Smooth muscle cell (in vitro differentiated cells): ENCODE measurements around the gene CNKSR3. TPM values are rescaled to one million over a fixed set of nuclear protein-coding genes. Genes with fewer than 3 reads are reported as not detected.

Experiments
- DNase-seq: peaks from one replicate; lab custom pipeline; 2025; ENCODE audit not compliant: unreplicated experiment; lab: John Stamatoyannopoulos, UW
- H2AFZ ChIP-seq: fragments of 200-600 bp; sonication (generic); 2 replicates; pipeline ENCODE4 v1.6.0; 2016; ENCODE audit warnings: antibody characterized with exemption, low read depth, mild to moderate bottlenecking
- H3F3A ChIP-seq: fragments of 200-600 bp; sonication (generic); 2 replicates; pipeline ENCODE4 v1.6.0; 2017; ENCODE audit warnings: antibody characterized with exemption, low read depth
- H3K27ac ChIP-seq: fragments of 200-600 bp; sonication (generic); 2 replicates; pipeline ENCODE4 v1.5.1; 2016; ENCODE audit warnings: low read depth, mild to moderate bottlenecking
- H3K27me3 ChIP-seq: fragments of 200-600 bp; sonication (generic); 2 replicates; pipeline ENCODE4 v1.6.1; 2016; ENCODE audit warnings: low read depth, mild to moderate bottlenecking
- H3K36me3 ChIP-seq: fragments of 200-600 bp; sonication (generic); 2 replicates; pipeline ENCODE4 v1.5.1; 2016; ENCODE audit warnings: low read depth
- H3K4me1 ChIP-seq: fragments of 200-600 bp; sonication (generic); 2 replicates; pipeline ENCODE4 v1.5.1; 2016; ENCODE audit warnings: low read depth
- H3K4me2 ChIP-seq: fragments of 200-600 bp; sonication (generic); 2 replicates; pipeline ENCODE4 v1.6.0; 2016; ENCODE audit warnings: mild to moderate bottlenecking
- H3K4me3 ChIP-seq: fragments of 200-600 bp; sonication (generic); 2 replicates; pipeline ENCODE4 v1.5.1; 2016; ENCODE audit warnings: mild to moderate bottlenecking
- H3K79me2 ChIP-seq: fragments of 200-600 bp; sonication (generic); 2 replicates; pipeline ENCODE4 v1.6.0; 2016; ENCODE audit warnings: low read depth, mild to moderate bottlenecking
- H3K9ac ChIP-seq: fragments of 200-600 bp; sonication (generic); 2 replicates; pipeline ENCODE4 v1.6.0; 2016; ENCODE audit warnings: low read depth
- H3K9me3 ChIP-seq: fragments of 200-600 bp; sonication (generic); replicated peaks from 2 replicates; pipeline ENCODE4 v1.5.1; 2016; ENCODE audit warnings: low read depth
- H4K20me1 ChIP-seq: fragments of 200-600 bp; sonication (generic); 2 replicates; pipeline ENCODE4 v1.6.0; 2016; ENCODE audit warnings: low read depth
- WGBS: methylation state at CpG from one replicate; pipeline ENCODE4 v1.1.7; 2016; ENCODE audit warnings: low lambda C conversion rate; 5-methylcytosine and 5-hydroxymethylcytosine counted together
- polyA plus RNA-seq: library from polyadenylated mRNA; unstranded; fragments of >200 nt; fragmentation: Nextera tagmentation; extraction: Ambion mirVana; gene quantifications from 2 replicates; pipeline ENCODE4 v1.2.1, GENCODE V29; 2016
- total RNA-seq: library from RNA; depleted of rRNA; stranded (reverse); fragments of >200 nt; gene quantifications from 2 replicates; pipeline ENCODE4 v1.2.3, GENCODE V29; 2014
- TF ChIP-seq, protein P1 (sequence below): fragments of 200-600 bp; sonication (generic); IDR thresholded peaks from 2 replicates; pipeline ENCODE4 v1.5.1; 2017; ENCODE audit warnings: borderline replicate concordance, mild to moderate bottlenecking, antibody characterized with exemption; ENCODE audit not compliant: insufficient read depth, poor library complexity, severe bottlenecking

Gene CNKSR3
- total and polyA plus RNA-seq, 2 experiments from 2014 or later, result 5.0 to 5.5 TPM

DNA sequence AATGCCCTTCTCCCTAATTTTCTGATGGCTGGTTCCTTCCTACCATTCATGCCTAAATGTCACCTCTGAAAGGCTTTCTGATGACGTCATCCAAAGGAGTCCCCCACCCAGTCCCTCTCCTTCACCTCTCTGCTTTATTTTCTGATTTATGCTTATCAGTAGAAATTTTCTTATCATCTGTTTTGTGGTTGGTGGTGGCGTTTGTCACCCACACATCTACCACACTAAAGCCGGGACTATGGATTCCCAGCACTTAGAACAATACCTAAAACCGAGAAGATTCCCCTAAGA is 9.0 kb downstream of the CNKSR3 start:
- Histone ChIP-seq H3K79me2 (peaks cover 14% of the 10 kb centered on the region), H4K20me1 (peaks cover 30% of the 10 kb centered on the region), H2AFZ (no peak overlapping the region), H3K4me1 (no peaks in the 10 kb centered on the region), H3F3A (no peaks in the 10 kb centered on the region), H3K4me3 (no peak overlapping the region), H3K27ac (no peak overlapping the region), H3K9ac (no peak overlapping the region), H3K4me2 (no peak overlapping the region), H3K36me3 (no peaks in the 10 kb centered on the region), H3K9me3 (no peaks in the 10 kb centered on the region), H3K27me3 (no peaks in the 10 kb centered on the region)
- 64% methylated on average over 4 of the region's 4 CpGs for WGBS
- TF ChIP-seq, protein P1, sequence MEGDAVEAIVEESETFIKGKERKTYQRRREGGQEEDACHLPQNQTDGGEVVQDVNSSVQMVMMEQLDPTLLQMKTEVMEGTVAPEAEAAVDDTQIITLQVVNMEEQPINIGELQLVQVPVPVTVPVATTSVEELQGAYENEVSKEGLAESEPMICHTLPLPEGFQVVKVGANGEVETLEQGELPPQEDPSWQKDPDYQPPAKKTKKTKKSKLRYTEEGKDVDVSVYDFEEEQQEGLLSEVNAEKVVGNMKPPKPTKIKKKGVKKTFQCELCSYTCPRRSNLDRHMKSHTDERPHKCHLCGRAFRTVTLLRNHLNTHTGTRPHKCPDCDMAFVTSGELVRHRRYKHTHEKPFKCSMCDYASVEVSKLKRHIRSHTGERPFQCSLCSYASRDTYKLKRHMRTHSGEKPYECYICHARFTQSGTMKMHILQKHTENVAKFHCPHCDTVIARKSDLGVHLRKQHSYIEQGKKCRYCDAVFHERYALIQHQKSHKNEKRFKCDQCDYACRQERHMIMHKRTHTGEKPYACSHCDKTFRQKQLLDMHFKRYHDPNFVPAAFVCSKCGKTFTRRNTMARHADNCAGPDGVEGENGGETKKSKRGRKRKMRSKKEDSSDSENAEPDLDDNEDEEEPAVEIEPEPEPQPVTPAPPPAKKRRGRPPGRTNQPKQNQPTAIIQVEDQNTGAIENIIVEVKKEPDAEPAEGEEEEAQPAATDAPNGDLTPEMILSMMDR, result no peak
- no peak for DNase-seq

DNA sequence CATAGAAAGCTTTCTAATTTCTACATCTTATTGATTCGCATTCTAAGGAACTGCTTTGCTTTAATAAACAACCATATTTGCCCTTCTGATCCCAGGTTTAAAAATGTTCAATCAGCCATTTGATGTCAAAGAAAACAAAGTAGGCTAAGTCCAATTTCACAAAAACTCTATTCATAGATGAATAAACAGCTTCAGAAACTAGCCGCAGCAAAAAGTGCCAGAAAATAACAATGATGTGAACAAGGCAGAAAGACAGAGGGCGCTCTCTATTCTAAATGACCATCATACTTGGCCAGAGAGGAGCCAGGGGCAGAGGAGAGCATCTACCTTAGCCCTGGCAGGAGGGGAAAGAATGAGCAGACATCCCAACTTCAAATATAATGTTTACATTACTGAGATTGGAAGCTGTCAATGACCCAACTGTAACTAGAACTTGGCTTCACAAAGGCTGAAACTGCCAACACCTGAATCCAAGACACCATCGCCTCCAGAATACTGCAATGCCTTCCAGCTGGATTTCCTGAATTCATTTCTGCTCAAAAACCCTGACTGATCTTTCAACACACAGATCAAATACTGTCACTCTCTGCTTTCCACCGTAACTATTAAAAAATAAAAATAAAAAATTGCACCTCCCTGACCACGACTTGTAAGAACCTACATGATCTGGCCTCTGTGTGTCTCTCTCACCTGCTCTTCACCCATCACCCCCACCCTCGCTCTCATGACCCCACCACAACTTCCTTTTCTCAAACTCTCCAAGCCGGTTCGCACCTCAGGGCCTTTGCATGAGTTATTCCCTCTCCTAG is 9.5 kb downstream of the CNKSR3 start:
- Histone ChIP-seq H3K4me2 (no peak overlapping the region), H4K20me1 (peaks cover 24% of the 10 kb centered on the region), H3K9me3 (no peaks in the 10 kb centered on the region), H3F3A (no peaks in the 10 kb centered on the region), H3K9ac (no peak overlapping the region), H3K79me2 (peaks cover 9% of the 10 kb centered on the region), H3K4me3 (no peak overlapping the region), H3K27ac (no peak overlapping the region), H2AFZ (no peak overlapping the region), H3K27me3 (no peaks in the 10 kb centered on the region), H3K36me3 (no peaks in the 10 kb centered on the region), H3K4me1 (no peaks in the 10 kb centered on the region)
- WGBS, result 83% methylated on average over 9 of the region's 9 CpGs
- DNase-seq, result no peak
- TF ChIP-seq, protein P1, result peak; percentile 31

DNA sequence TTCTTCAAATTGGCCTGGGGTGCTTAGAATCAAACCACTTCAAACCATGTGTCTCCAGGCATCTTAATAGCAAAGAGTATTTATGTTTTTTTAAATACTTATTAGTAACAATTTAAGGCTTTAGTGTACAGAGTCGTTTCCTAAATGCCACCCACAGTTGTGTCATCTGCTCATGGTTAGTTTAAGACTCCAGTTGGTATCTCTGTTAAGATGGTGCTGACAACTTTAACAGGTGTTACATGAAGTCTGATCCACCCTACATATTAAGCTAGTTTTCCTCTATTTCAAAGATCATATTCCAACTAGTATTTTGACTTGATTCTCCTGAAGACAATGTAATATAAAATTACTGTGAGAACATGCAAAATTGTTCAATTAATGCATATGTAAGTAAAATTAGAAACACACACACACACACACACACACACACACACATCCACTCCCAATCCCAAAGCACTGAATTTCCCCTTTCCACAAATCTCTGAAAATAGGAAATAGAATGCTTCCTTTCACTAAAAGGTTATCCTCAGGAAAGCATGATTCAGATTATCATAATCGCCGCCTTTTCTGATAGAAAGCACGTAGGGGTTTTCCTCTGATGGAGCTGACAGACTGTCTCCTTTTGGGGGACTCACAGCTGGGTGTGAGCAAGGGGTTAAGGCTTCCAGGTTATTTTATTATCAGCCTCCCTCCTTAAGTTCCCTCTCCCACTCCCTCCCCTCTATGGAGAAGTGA is 10.5 kb downstream of the CNKSR3 start:
- 54% methylated on average over 4 of the region's 4 CpGs for WGBS
- no peaks in the 10 kb centered on the region for H3K9me3 ChIP-seq
- TF ChIP-seq, protein P1, result no peak

More for the DNA sequence above, 10.5 kb downstream of the CNKSR3 start:
- Histone ChIP-seq H4K20me1 (peaks cover 22% of the 10 kb centered on the region), H3K79me2 (peaks cover 7% of the 10 kb centered on the region), H3K27ac (no peak overlapping the region), H3K4me1 (no peaks in the 10 kb centered on the region), H3K27me3 (no peaks in the 10 kb centered on the region), H3K4me2 (no peak overlapping the region), H3K4me3 (no peak overlapping the region), H3K9ac (no peak overlapping the region), H3F3A (no peaks in the 10 kb centered on the region), H2AFZ (no peak overlapping the region), H3K36me3 (no peaks in the 10 kb centered on the region)
- DNase-seq, result no peak
